Left ventricle myocardium superior (tissue), 1 donor: Measurements from ENCODE around the gene TBC1D21. TPM values are rescaled to one million over a fixed set of nuclear protein-coding genes. Genes with fewer than 3 reads are reported as not detected.

Experiments used
- ATAC-seq: fragments of 200-7000 bp; cut with Tn5 transposase; one replicate; pipeline ENCODE4 v1.9.1; 2020; ENCODE audit warnings: mild to moderate bottlenecking, moderate library complexity
- DNase-seq: peaks from one replicate; pipeline ENCODE4 v3.0.0-alpha.2; 2020
- intact Hi-C: fragments of 100-400 bp; cut with micrococcal nuclease; formaldehyde crosslinking; loops from one replicate; pipeline ENCODE4 v1.11.0; 2022
- total RNA-seq: library from RNA; stranded (reverse); fragmentation: NEBNext Ultra II Directional; extraction: Animal tissue kit (Norgen Biotek cat#: 25700); gene quantifications from one replicate; pipeline ENCODE4 v1.2.1, GENCODE V29; 2021
- donor health status: DM: no; HTN: yes; CAD: no; lungs with severe emphysema.

Gene TBC1D21
- total RNA-seq, 1 donor from 2014 or later, result not detected

- intact Hi-C loops, result no loop called here
- ATAC-seq (no peak), DNase-seq (no peak)
Measured at GRCh38 chr15:73886717-73887345, 13.5 kb downstream of the TBC1D21 start.

DNA sequence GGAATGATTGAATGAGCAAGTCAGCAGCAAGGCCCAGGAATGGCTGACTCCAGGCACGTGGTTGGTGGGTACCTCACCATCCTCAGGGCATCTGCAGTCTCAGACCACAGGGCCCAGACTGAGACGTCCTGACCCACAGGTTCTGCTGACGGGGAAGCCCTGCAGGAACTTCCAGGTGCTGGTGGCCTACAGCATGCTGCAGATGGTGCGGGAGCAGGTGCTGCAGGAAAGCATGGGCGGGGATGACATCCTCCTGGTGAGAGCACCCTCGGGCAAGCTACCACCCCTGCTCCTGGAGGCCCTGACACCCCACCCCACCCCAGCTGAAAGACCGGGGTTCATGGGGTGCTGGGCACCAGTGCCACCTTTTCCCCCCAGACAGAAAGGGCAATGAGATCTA lies 14.1 kb downstream of the TBC1D21 start:
- ATAC-seq (no peak), DNase-seq (no peak)
- intact Hi-C loops, result no loop called here

DNA sequence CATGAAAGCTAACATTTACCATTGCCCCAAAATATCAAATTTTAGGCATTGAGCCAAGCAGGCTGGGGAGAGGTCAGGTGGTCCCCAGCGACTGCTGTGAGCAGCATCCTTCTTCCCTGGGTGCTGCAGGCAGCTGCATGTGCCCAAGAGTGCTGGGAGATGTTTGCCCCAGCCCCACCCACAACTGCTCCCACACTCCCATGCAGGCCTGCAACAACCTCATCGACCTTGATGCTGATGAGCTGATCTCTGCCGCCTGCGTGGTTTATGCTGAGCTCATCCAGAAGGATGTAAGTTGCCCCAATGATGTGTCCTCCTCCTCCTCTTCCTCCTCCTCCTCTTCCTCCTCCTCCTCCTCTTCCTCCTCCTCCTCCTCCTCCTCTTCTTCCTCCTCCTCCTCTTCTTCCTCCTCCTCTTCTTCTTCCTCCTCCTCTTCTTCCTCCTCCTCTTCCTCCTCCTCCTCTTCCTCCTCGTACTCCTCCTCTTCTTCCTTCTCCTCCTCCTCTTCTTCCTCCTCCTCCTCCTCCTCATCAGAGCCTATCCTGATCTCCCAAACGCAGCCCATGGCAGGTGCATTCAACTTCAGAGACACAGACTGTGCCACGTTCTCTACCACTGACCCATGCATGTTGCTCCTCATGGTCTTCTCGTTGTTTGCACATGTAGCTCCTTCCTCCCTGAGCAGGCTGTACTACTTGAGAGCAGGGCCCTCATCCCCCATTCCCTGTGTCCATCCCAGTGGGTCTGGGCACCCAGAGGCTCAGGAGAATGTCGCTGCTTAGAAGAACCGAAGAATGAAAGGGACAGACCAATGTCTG lies 15.1 kb downstream of the TBC1D21 start:
- intact Hi-C loops, result no loop called here
- ATAC-seq, result no peak
- no peak for DNase-seq

DNA sequence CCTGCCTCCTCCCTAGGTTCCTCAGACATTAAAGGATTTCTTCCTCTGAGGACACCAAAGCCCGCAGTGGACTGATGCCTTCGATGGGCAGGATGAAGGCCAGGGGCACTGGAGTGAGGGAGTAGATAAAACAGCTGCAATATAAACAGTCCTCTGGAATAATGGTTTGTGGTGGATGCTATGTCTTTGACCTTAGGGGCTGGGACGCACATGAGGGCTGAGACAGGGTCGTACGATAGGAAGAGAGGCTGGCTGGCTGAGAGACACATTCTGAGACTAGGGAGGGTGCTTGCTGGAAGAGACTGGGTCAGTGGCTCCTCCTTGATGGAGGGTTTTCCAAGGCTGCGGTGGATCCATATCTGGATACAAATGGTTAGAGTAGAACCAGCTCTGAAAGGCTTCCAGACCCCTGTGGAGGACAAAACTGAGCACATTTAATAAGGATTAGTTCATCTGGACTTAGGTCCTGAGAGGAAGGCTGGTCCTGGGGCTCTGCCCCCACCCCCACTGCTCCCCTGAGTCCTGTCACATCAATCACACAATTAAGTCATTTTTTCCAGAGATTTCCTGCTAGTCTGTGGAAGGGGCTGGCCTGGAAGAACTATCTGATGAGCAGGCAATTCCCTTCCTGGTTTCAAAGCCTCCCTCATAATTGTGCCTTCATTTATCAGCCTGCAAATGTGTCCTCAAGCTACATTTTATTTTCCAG lies 15.8 kb downstream of the TBC1D21 start:
- ATAC-seq, result no peak
- no peak for DNase-seq
- intact Hi-C loops, result no loop called here

DNA sequence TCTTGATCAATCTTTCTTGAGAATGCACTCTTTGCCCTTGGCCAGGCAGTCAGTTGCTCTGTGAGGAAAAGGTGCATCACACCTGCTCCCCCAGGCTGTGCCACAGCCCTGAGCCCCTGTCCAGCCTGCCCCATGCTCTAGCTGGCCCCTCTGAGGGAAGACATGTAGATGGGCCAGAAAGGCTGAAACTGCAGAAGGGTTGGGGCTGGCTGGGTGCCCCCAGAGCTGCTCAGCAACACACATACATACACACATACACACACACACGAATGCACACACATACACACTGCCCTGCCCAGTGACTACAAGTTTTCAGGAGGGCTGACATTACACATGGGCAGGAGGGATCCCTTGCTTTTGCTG lies 16.4 kb downstream of the TBC1D21 start:
- DNase-seq (no peak), ATAC-seq (no peak)
- intact Hi-C loops, result no loop called here

GRCh38 chr15:73891328-73892315 lies 18.3 kb downstream of the TBC1D21 start:
- ATAC-seq (no peak), DNase-seq (no peak)
- intact Hi-C loops, result no loop called here

GRCh38 chr15:73892446-73893226 lies 19.3 kb downstream of the TBC1D21 start:
- DNase-seq (no peak), ATAC-seq (no peak)
- intact Hi-C loops, result no loop called here

- intact Hi-C loops, result no loop called here
- no peak for DNase-seq
- ATAC-seq, result no peak
Measured at GRCh38 chr15:73894133-73894814, 20.9 kb downstream of the TBC1D21 start.

DNA sequence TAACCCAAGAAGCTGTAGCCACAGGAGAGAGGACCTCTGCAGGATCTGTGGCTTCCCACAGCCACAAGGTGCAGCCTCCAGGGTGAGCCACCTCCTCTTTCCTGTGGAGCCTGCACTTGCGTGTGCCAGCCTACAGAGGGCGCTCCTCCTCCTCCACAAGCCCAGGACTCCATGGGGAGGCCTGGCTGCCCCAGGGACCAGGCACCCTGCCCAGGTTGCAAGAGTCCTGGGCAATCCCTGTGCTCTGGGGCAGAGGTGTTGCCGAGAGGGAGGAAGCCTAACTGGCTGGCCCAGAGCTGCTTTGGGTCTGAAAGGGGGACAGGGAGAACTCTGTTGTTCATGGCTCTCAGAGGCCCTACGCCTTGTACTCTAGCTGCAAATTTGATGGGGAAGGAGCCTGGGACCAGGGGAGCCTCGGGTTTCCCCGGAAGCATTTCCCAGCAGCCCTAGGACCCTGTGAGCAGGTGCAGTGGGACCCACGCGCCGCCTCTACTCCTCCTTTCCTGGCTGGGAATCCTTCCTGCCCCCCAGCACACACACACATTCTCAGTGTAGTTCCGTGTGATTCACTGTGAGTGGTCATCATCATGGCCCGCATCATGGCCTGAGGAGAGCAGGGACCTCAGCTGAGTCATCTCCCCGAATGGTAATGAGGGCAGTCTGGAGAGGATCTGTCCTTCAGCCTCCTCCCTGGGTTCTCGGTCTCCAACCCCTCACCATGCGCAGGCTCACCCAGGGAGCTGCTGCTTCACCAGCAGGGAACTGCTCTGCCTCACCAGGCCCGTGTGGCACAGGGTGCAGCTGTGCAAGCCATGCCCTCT lies 24.3 kb downstream of the TBC1D21 start:
- DNase-seq (peak; percentile 82), ATAC-seq (peak; percentile 96)
- intact Hi-C loops, result no loop called here

DNA sequence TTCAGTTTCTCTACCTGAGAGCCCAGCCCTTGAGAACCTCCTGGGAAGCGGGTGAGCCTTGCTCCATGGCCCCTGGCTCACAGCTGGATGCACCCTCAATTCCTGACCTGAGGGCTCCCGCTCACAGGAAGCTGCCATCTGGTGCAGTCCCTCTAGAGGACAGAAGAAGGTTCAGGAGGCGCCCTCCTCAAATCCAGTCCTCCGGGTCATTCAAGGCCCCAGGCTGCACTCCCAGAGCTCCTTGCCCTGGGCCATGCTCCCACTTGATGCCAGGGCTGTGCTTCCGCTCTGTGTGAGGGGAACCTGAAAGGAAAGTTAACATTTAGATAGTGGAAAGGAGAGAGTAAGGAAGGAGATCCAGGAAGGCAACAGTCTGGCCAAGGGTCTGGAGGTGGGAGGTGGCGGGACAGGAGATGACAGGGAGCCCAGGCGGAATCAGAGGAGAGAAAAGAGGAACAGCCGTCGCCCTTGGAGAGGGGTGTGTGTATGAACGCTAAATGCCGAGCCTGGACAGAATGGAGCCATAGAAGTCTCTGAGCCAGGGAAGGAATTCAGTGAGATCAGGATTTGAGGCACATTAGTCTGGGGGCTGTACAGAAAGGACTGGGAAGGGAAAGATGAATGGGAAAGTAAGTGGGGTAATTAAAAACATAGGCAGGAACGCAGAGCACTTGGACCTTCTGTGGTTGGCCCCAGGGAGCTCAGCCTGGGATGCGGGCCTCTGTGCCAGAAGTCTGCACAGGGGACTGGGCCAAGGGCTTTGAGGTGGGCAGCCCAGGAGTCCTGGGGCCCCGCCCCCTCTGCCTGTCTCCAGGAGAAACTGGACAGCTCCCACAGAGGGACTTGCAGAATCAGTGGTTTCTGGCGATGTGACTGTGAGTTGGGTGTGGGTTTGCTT lies 26.1 kb downstream of the TBC1D21 start:
- no peak for ATAC-seq
- DNase-seq, result no peak
- intact Hi-C loops, result no loop called here

DNA sequence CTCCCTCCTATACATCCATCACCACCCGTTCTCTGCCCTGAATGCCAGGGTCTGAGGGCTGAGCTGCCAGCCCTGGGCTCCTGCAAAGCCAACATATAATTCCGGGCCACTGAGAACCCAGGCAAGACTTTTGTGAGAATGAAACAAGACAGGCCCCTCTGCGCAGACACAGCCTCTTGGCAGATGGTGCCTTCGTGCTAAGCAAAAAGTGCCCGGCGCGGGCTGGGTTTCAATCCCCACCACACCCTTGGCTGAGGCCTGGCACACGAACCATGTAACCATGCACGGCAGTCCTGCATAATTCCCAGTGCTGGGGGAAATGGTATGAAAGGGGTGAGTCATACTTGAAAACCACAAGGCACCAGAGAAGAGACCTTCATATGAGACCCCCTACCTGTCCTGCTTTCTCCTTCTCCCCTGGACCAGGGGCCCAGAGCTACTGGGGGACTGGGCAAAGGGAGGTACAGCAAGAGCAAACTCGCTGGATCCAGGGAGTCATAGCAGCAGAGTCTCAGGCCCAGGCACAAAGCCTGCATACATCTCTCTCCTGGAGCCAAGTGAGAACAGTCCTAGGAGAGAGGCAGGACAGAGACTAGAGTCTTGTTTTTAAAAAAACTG lies 26.8 kb downstream of the TBC1D21 start:
- ATAC-seq, result no peak
- intact Hi-C loops, result no loop called here
- DNase-seq, result no peak

DNA sequence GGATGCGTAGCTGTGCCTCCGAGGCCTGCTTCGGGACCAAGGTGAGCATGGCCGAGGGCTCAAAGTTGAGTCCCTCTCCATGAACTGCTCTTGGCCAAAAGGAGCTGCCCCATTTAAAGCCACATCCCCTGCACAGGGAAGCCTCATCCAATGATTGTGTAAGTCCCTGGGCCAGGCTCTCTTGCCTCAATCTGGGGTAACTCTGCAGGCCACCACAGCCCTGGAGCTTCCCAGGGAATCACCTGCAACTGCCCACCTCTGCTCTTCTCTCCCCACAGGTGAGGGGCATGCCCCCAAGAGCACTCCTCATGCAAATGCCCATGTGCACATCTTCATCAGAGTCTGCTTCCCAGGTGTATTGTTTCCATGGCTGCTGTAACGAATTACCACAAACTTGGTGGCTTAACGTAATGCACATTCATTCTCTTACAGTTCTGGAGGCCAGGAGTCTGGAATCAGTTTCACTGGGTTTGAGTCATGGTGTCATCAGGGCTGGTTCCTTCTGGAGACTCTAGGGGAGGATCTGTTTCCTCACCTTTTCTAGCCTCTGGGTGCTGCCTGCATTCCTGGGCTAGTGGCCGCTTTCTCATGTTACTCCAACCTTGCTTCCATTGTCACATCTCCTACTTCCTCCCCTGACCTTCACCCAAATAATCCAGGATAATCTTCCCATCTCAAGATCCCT lies 27.9 kb downstream of the TBC1D21 start:
- intact Hi-C loops, result no loop called here
- DNase-seq, result no peak
- ATAC-seq, result no peak

DNA sequence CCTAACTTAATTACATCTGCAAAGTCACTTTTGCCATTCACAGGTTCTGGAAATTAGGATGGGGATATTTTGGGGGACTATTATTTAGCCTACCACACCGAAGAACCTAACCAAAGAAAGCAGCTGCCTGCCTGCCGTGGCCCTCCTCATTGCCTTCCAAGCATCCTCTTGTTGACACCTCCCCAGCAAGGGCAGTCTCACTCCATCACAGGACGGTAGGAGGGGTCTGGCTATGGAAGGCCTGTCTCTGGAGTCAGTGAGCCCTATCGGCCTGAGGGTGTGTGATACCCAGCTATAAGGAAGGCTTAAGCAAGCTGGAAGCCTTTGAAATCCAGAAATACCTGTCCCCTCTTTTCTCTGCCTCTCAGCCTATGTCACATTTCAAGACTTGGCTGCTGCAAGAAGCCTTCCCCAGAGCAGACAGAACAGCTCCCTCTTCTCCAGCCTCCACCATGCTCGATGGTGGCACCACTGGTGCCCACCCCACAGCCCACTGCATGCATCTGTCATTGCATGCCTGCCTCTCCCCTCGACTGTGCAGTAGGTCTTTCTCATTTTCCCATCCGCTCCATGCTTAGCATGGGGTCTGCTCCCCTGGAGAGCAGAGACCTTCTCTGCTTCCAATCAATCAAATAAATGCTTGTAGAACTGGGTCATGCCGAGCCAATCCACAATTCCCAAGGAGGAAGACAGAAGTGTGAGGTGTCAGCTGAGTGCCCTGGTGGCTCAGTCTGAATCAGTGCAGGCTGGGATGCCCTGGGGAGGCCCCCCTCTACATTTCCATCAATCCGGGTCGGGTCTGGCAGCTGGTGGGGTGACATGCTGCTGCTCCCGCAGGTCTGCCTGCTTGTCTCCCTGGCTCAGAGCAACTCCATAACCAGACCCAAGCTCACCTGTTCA lies 29.0 kb downstream of the TBC1D21 start:
- DNase-seq, result no peak
- no peak for ATAC-seq
- intact Hi-C loops, result no loop called here
